Spleen (tissue), 11 donors: ENCODE results near the gene KBTBD4. TPM values are rescaled to one million over a fixed set of nuclear protein-coding genes. Genes with fewer than 3 reads are reported as not detected.

Experiments used
- DNase-seq: peaks from one replicate; pipeline ENCODE4 v3.0.0-alpha.2; 2020
- H3K27ac ChIP-seq, 8 donors: fragments of 200-600 bp; sonication (generic) in 7 of 8; 1 replicate in 4 of 8; 2 replicates in 4 of 8; pipeline versions ENCODE4 v1.5.0 to v1.8.0; 2016 to 2021; ENCODE audit warnings: inconsistent platforms in 4 of 8, mild to moderate bottlenecking in 4 of 8, moderate library complexity in 1 of 8
- H3K27me3 ChIP-seq, 7 donors: fragments of 200-600 bp; sonication (generic) in 6 of 7; replicated peaks in 1 of 7; 1 replicate in 4 of 7; 2 replicates in 3 of 7; pipeline versions ENCODE4 v1.5.0 to v1.8.0; 2016 to 2021; ENCODE audit warnings: inconsistent platforms in 3 of 7, mild to moderate bottlenecking in 1 of 7
- H3K36me3 ChIP-seq, 6 donors: fragments of 200-600 bp; sonication (generic) in 5 of 6; 1 replicate in 4 of 6; 2 replicates in 2 of 6; pipeline versions ENCODE4 v1.5.0 to v1.8.0; 2016 to 2021; ENCODE audit warnings: inconsistent platforms in 2 of 6
- H3K4me1 ChIP-seq, 6 donors: fragments of 200-600 bp; sonication (generic) in 5 of 6; 1 replicate in 3 of 6; 2 replicates in 3 of 6; pipeline versions ENCODE4 v1.5.0 to v1.8.0; 2016 to 2021; ENCODE audit warnings: inconsistent platforms in 3 of 6
- H3K4me3 ChIP-seq, 8 donors: fragments of 200-600 bp; sonication (generic) in 7 of 8; 1 replicate in 4 of 8; 2 replicates in 4 of 8; pipeline versions ENCODE4 v1.5.0 to v1.8.0; 2016 to 2021; ENCODE audit warnings: inconsistent platforms in 4 of 8, mild to moderate bottlenecking in 4 of 8, moderate library complexity in 2 of 8
- H3K9me3 ChIP-seq, 8 donors: fragments of 200-600 bp; sonication (generic) in 7 of 8; 1 replicate in 4 of 8; 2 replicates in 4 of 8; pipeline versions ENCODE4 v1.5.0 to v1.8.0; 2016 to 2021; ENCODE audit warnings: inconsistent platforms in 4 of 8
- POLR2A ChIP-seq, 3 donors: fragments of 450-650 bp; IDR thresholded peaks; one replicate each; pipeline ENCODE4 v1.5.1; 2017; ENCODE audit warnings: antibody characterized with exemption in 3 of 3, mild to moderate bottlenecking in 1 of 3
- POLR2AphosphoS5 ChIP-seq, 3 donors: sonication (generic); formaldehyde crosslinking; IDR thresholded peaks; one replicate each; pipeline ENCODE4 v1.5.1; 2017; ENCODE audit warnings: antibody characterized with exemption in 3 of 3
- WGBS, 5 donors: extraction: QIAGEN DNeasy Blood & Tissue Kit in 3 of 5; methylation state at CpG; one replicate each; pipeline versions ENCODE4 v1.1.5 to v1.1.7; 2013 to 2018; 5-methylcytosine and 5-hydroxymethylcytosine counted together
- intact Hi-C: fragments of 100-400 bp; cut with DNase I; formaldehyde crosslinking; loops from one replicate; pipeline ENCODE4 v1.15.0; 2023; ENCODE audit warnings: low total_unique reads
- polyA plus RNA-seq, 3 donors: library from polyadenylated mRNA; stranded (reverse); fragments of 200-250 nt; gene quantifications; one replicate each; pipeline ENCODE4 v1.2.1, GENCODE V29; 2013
- total RNA-seq, 7 donors: library from RNA; depleted of rRNA in 3 of 7; stranded (reverse); fragments of >200 nt in 3 of 7; fragmentation: NEBNext Ultra II Directional in 4 of 7; extraction: Animal tissue kit (Norgen Biotek cat#: 25700) in 4 of 7; gene quantifications; one replicate each; pipeline versions ENCODE4 v1.1.0 to v1.2.1, GENCODE V29; 2016 to 2021
- TF ChIP-seq, protein P1 (sequence below), 11 experiments: fragments of 200-600 bp in 7 of 11; fragments of 450-650 bp in 4 of 11; sonication (generic) in 4 of 11; IDR thresholded peaks in 8 of 11; conservative IDR thresholded peaks in 3 of 11; 1 replicate in 7 of 11; 2 replicates in 4 of 11; pipeline versions ENCODE4 v1.4.0 to v1.8.0; 2016 to 2021; ENCODE audit warnings: antibody characterized with exemption in 11 of 11, inconsistent platforms in 4 of 11, mild to moderate bottlenecking in 1 of 11
- donor health status: healthy with polysubstance abuse.
- donor health status: DM: no; HTN: no; CAD: no; lungs with moderate emphysema.
- donor health status: DM: no; HTN: no; CAD: no.
- donor health status: Bipolar disorder and iron deficiency.
- donor health status: healthy.
- donor health status: DM: no; HTN: no; CAD: no.
- donor health status: DM: yes; HTN: yes; CAD: no.

Gene KBTBD4
- total and polyA plus RNA-seq, 10 donors: 8.7 to 22.4 (median 17.5) TPM

DNA sequence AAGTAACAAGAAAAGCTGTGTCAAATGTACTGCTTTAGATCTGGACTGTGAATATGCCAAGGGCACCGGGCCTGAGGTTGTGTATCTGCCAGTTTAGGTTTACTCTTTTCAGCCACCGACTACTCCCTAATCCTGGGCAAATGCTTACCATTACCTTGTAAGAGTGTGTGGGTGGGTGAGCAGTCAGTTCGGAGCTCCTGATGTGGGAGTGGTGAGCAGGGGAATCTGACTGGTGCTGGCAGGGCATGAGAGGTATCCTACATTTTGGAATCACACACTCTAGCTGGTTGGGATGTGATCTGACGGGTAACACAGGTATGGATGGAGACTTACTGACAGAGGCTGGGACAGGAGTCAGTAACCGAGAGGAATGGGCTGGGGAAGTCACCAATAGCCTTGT is 5.1 kb upstream of the KBTBD4 start:
- WGBS, 5 donors: 91 to 98% (median 94%) methylated on average over 5 of the region's 5 CpGs
- H3K4me1 ChIP-seq: peaks cover 6 to 33% (median 18%) of the 10 kb centered on the region in 6 donors
- no peak overlapping the region for H3K4me3 ChIP-seq
- peaks cover 7 to 65% (median 48%) of the 10 kb centered on the region in 6 donors for H3K36me3 ChIP-seq
- intact Hi-C loops: no loop called here
- DNase-seq: peak; percentile 5
- H3K27ac ChIP-seq: no peak overlapping the region
- TF ChIP-seq, protein P1, sequence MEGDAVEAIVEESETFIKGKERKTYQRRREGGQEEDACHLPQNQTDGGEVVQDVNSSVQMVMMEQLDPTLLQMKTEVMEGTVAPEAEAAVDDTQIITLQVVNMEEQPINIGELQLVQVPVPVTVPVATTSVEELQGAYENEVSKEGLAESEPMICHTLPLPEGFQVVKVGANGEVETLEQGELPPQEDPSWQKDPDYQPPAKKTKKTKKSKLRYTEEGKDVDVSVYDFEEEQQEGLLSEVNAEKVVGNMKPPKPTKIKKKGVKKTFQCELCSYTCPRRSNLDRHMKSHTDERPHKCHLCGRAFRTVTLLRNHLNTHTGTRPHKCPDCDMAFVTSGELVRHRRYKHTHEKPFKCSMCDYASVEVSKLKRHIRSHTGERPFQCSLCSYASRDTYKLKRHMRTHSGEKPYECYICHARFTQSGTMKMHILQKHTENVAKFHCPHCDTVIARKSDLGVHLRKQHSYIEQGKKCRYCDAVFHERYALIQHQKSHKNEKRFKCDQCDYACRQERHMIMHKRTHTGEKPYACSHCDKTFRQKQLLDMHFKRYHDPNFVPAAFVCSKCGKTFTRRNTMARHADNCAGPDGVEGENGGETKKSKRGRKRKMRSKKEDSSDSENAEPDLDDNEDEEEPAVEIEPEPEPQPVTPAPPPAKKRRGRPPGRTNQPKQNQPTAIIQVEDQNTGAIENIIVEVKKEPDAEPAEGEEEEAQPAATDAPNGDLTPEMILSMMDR (IDR thresholded peaks at IDR 0.05 in 8 of 11, conservative IDR thresholded peaks at IDR 0.05 in 3 of 11): no peak
- TF ChIP-seq POLR2AphosphoS5 (IDR thresholded peaks at IDR 0.05) (no peak), POLR2A (IDR thresholded peaks at IDR 0.05) (no peak)
- H3K27me3 ChIP-seq: no peaks in the 10 kb centered on the region
- no peaks in the 10 kb centered on the region for H3K9me3 ChIP-seq

DNA sequence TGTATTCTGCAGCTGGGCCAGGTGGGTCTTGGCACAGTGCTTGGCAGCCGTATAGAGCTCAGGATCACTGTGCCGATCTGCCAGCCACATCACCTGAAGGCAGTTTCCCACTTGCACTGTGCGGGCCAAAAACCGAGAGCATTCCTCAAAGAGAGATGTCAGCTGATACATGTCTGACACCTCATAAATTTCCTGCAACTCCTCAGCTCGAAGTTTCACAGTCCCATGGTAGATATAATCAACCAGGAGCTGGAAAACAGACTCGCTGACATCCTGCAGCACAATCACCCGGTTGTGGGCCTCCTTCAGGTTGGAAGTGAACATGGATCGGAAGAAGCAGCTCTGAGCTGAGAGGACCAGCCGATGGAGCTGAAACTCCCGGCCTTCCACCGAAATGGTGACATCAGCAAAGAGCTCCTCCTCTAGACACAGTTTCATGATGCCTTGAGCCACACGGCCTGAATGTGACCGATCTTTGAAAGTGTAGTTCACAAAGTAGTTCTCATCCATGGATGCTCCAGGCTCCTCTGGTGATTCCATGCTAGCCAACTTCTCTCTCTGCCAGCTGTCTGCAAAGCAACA is 1.2 kb downstream of the KBTBD4 start:
- WGBS, 5 donors: 76 to 86% (median 80%) methylated on average over 13 of the region's 13 CpGs
- Histone ChIP-seq H3K9me3 (no peaks in the 10 kb centered on the region), H3K4me1 (peaks cover 19 to 76% (median 44%) of the 10 kb centered on the region in 6 donors), H3K4me3 (peak overlapping the region in 6 of 8 donors; percentile 82 to 97 (median 94)), H3K36me3 (peaks cover 10 to 77% (median 61%) of the 10 kb centered on the region in 6 donors), H3K27me3 (no peaks in the 10 kb centered on the region), H3K27ac (peak overlapping the region in 3 of 8 donors; percentile 90 to 94 (median 93))
- peak; percentile 62 for DNase-seq
- intact Hi-C loops: no loop called here
- no peak for TF ChIP-seq POLR2AphosphoS5 (IDR thresholded peaks at IDR 0.05)
- TF ChIP-seq, protein P1 (IDR thresholded peaks at IDR 0.05 in 8 of 11, conservative IDR thresholded peaks at IDR 0.05 in 3 of 11): no peak
- TF ChIP-seq POLR2A (IDR thresholded peaks at IDR 0.05): no peak

- intact Hi-C loops: no loop called here
- peaks cover 9 to 95% (median 63%) of the 10 kb centered on the region in 6 donors for H3K36me3 ChIP-seq
- peak; percentile 56 for DNase-seq
- no peaks in the 10 kb centered on the region for H3K27me3 ChIP-seq
- no peaks in the 10 kb centered on the region for H3K9me3 ChIP-seq
- peaks cover 13 to 72% (median 24%) of the 10 kb centered on the region in 6 donors for H3K4me1 ChIP-seq
- H3K27ac ChIP-seq: no peak overlapping the region
- no peak for TF ChIP-seq POLR2AphosphoS5 (IDR thresholded peaks at IDR 0.05)
- TF ChIP-seq POLR2A (IDR thresholded peaks at IDR 0.05): no peak
- TF ChIP-seq, protein P1 (IDR thresholded peaks at IDR 0.05 in 8 of 11, conservative IDR thresholded peaks at IDR 0.05 in 3 of 11): no peak
- 88 to 96% (median 94%) methylated on average over 10 to 11 of the region's 11 CpGs for WGBS, 5 donors
- no peak overlapping the region for H3K4me3 ChIP-seq
Observed at GRCh38 chr11:47573321-47573720, 5.4 kb downstream of the KBTBD4 start.

DNA sequence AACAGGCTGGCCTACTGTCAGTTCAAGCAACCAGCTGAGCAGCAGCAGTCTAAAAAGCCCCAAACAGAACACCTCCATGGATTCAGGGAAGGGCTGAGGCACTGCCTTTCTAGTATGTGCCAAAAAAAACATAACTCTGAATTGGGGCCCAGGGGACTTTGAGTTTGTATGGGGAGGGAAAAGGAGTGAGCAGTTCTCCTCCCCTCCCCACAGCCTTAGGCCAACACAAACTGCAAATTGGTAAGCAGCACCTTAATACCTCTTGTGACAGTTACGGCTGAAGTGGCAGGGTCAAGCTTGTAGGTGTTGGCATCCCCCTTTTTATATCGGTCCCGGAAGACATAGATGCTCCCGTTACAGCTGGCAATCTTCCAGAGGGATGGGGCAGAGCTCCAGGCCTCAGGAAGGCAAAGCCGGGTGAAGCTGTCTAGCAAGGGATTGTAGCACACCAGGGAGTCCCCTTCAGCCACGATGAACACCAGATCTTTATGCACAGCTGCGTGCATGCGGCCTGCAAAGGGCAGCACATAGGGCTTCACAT is 6.0 kb downstream of the KBTBD4 start:
- H3K4me1 ChIP-seq: peaks cover 9 to 67% (median 19%) of the 10 kb centered on the region in 6 donors
- no peaks in the 10 kb centered on the region for H3K27me3 ChIP-seq
- WGBS, 5 donors: 56 to 84% (median 81%) methylated on average over 6 to 8 of the region's 8 CpGs
- intact Hi-C loops: no loop called here
- H3K27ac ChIP-seq: no peak overlapping the region
- H3K4me3 ChIP-seq: no peak overlapping the region
- DNase-seq: no peak
- peaks cover 9 to 95% (median 63%) of the 10 kb centered on the region in 6 donors for H3K36me3 ChIP-seq
- TF ChIP-seq, protein P1 (IDR thresholded peaks at IDR 0.05 in 8 of 11, conservative IDR thresholded peaks at IDR 0.05 in 3 of 11): no peak
- TF ChIP-seq POLR2A (IDR thresholded peaks at IDR 0.05): no peak
- TF ChIP-seq POLR2AphosphoS5 (IDR thresholded peaks at IDR 0.05): no peak
- no peaks in the 10 kb centered on the region for H3K9me3 ChIP-seq
